ENCODE results near the gene EAF2.
"Not testable (repeated sequence)": the region's sequence is repeated elsewhere in the genome, so short reads cannot be mapped to it uniquely, and the experiment has no call there.

Gene EAF2

GRCh38 chr3:121852256-121852655, 17.2 kb downstream of the EAF2 start:
- DNase-seq: no peak
- intact Hi-C loops (cut with DNase I): no loop called here

- DNase-seq: no peak
- intact Hi-C loops (cut with DNase I): no loop called here
Measured at GRCh38 chr3:121855555-121855954, 20.5 kb downstream of the EAF2 start.

GRCh38 chr3:121857778-121858177, 22.8 kb downstream of the EAF2 start:
- DNase-seq; intact Hi-C loops (cut with DNase I): not testable (repeated sequence)

- DNase-seq; intact Hi-C loops (cut with DNase I): not testable (repeated sequence)
Measured at GRCh38 chr3:121863247-121863646, 28.2 kb downstream of the EAF2 start.

DNA sequence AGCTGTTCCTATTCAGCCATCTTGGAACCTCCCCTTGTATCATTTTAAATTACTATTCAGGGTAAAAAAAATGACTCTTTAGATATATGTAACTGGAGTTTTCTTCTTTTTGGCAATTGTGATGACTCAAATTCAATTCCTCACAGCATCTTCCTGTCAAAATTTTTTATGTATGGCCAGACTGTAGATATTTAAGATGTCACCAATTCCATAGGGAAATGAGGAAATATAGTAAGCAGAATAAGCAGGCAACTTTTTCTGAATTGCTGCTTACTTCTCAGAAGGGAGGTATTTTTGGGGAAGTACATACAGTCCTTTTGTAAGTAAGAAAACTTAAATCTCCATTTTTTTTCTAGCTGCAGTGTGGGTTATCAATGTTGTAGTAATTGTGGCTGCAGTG, 28.8 kb downstream of the EAF2 start:
- intact Hi-C loops (cut with DNase I): no loop called here
- no peak for DNase-seq

DNA sequence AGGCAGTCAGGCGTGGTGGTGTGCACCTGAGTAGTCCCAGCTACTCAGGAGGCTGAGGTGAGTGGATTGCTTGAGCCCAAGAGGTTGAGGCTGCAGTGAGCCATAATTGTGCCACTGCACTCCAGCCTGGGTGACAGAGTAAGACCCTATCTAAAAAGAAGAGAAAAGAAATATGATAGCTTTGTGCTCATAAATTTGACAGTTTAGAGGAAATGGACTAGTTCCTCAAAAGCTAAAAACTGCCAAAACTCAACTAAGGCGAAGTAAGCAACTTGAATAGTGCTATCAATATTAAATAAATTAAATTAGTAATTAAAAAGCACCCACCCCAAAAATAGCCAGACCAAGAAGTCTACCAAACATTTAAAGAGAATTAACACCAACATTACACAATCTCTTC, 34.7 kb downstream of the EAF2 start:
- DNase-seq: no peak
- intact Hi-C loops (cut with DNase I): no loop called here

DNA sequence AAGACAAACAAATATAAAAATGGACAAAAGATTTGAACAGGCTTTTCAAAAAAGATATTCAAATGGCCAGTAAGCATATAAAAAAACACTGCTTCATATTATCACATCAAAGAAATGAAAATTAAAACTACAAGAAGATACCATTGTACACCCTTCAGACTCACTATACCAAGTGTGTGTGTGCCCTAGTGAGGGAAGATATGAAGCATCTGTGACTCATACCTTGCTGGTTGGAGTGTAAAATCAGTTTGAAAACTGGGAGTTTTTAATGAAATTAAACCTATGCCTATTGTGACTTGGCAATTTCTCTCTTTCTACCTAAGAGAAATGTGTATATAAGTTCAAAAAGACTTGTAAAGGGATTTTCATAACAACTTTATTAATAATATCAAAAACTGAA, 35.7 kb downstream of the EAF2 start:
- DNase-seq: no peak
- intact Hi-C loops (cut with DNase I): no loop called here

DNA sequence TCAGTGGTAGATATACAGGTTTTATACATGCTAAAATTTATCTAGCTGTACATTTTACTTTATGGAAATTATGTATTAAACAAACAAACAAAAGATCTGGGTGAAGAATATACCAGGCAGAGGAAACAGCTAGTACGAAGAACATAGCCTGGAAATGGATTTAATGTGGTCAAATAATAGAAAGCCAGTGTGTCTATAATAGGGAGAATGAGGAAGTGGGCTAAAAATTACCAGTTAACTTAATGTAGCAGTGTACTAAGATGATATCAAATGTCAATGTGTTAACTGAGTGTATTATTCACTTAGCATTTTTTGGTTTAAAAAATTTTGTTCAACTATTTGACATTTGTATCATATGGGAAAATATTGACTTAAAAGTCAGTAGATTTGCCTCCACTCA, 36.4 kb downstream of the EAF2 start:
- no peak for DNase-seq
- intact Hi-C loops (cut with DNase I): no loop called here

DNA sequence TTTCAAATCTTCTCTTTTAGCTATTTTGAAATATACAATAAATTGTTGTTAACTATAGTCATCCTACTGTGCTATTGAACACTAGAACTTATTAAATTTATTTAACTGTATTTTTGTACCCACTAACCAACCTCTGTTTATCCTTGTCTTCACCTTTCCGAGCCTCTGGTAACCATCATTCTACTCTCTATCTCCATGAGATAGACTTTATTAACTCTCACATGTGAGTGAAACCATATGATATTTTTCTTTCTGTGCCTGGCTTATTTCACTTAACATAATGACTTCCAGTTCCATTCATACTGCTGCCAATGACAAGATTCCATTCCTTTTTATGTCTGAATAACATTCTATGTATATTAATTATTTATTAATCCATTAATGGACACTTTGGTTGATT, 43.4 kb downstream of the EAF2 start:
- intact Hi-C loops (cut with DNase I): no loop called here

DNA sequence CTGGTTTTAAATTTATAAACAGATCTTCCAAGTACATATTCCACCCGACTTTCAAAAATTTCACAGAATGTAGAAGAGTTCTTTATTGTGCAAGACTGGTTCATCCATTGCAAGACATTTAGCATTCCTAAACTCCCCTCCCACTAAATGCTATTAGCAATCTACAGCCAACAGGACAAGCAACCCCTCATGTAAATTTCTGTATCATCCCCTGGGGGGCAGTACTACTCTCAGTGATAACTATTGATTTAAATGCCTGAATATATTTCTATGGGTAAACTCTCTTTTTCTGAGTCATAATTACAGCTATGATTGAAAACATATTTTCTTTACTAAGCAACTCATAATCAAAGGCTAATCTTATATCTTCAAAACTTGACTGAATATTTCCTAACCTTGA, 48.5 kb downstream of the EAF2 start:
- intact Hi-C loops (cut with DNase I): no loop called here
- DNase-seq: no peak

More for the DNA sequence above, 43.4 kb downstream of the EAF2 start:
- DNase-seq: no peak

DNA sequence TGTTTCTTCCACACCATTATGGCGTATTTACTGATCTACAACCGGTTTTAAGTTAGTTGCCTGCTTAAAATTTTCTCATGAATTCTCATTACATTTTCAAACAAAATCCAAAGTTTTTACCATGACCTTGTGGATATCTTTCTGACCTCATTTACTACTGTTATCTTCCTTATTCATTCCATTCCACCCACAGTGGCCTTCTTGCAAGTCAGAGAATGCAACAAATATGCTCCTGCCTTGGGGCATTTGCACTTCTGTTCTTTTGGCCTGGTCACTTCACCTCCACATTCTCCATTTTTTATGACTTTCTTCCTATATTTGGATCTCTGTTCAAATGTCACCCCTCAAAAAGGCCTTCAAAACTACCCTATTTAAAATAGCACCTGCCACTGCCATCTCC, 50.4 kb downstream of the EAF2 start:
- intact Hi-C loops (cut with DNase I): no loop called here
- DNase-seq: no peak

DNA sequence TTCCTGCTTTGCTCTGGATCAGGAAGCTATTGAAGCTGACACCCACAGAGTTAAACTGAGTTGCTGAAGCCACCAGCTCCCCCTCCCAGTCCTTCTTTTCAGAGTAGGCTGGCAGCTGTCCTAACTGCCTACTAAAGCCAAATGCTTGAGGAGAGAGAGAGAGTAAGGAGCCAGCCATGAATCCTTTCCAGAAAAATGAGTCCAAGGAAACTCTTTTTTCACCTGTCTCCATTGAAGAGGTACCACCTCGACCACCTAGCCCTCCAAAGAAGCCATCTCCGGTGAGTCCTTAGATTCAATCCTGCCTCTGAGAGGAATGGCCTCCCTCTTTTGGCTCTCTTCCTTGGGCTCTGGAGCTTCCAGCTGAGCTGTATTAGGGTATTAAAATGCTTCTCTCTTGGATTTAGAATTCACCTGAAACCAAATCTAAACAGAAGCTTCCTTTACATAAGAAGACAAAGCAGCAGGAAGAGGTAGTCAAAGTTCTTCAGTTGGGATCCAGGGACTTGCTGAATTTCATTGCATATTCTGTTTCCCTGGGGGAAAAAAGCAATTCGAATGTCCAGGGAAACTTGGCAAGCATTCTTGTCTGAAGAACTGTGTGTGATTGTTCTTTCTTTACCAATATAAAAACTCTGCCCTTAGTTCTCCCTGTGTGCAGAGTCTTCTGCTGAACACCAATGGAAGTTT, 59.4 kb downstream of the EAF2 start, which contains the start of gene SLC15A2:
Gene SLC15A2, plus strand, starts transcription at position 101 of the 690 bp plus-strand sequence. Its CDS starts 76 bp downstream, at position 177.
- intact Hi-C loops (cut with DNase I): no loop called here

GRCh38 chr3:121895121-121895520, 60.1 kb downstream of the EAF2 start:
- DNase-seq: no peak
- intact Hi-C loops (cut with DNase I): no loop called here

More for the DNA sequence above, 59.4 kb downstream of the EAF2 start, which contains the start of gene SLC15A2:
- peak in 26 of 42 donors; percentile 14 to 64 (median 38) for DNase-seq

DNA sequence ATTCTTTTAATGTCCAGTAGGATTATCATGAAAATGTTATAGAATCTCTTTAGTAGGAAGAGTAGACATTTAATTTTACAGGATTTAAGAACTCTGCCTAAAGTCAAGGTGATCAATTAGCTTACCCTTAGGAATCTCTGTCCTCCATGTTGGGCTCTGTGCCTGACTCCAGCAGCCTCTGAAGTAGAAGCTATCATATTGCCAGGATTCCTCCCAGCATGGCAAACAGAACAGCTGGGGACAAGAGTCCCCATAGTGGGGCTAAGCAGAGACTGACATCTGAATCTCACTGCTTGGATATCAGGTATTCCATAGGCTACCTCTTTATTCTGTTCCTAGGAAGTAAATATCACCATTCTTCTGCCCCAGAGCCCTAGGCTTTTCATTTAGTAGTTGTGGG, 60.7 kb downstream of the EAF2 start:
- no peak for DNase-seq
- intact Hi-C loops (cut with DNase I): no loop called here

- intact Hi-C loops (cut with DNase I): no loop called here
- DNase-seq: no peak
Measured at GRCh38 chr3:121896823-121897222, 61.8 kb downstream of the EAF2 start.

DNA sequence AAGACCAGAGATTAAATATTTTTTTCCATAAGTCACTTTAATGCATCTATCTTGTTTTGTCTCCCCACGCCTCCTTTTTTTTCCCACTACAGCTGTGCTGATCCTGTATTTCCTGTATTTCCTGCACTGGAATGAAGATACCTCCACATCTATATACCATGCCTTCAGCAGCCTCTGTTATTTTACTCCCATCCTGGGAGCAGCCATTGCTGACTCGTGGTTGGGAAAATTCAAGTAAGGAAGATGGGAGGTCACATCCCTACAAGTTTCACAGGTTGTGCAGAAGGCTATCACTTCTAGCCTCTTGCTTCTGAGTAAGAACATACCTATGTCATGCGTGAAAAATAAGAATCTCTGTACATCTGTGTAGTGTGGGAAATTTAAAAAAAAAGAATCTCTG, 62.3 kb downstream of the EAF2 start:
- intact Hi-C loops (cut with DNase I): no loop called here
- no peak for DNase-seq

GRCh38 chr3:121913305-121913990, 78.4 kb downstream of the EAF2 start:
- intact Hi-C loops (cut with DNase I): no loop called here
- DNase-seq: no peak

- peak in 4 of 42 donors; percentile 17 to 41 (median 24) for DNase-seq
- intact Hi-C loops (cut with DNase I): no loop called here
Measured at GRCh38 chr3:121914081-121914998, 79.3 kb downstream of the EAF2 start.

DNA sequence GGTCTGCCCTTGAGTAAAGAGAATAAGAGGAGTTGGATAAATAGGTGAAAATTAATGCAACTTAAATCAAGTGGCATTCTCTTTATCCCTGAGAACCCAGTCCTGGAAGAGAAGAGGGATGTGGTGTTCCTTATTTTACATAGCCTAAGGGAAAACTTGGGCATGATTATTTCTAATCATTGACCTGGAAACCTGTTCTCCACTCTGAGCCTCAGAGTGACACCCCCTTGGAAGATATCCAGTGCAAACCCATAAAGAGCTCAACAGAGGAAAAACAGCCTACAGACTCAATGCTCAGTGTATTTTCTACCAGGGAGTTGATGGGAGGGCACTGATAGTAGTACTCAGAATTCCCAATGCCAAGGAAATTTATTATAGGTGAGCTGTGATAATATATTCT, 81.2 kb downstream of the EAF2 start:
- no peak for DNase-seq
- intact Hi-C loops (cut with DNase I): no loop called here

Measured in head of caudate nucleus (tissue), 42 donors.